DMS153 treated with DMSO at 0.1 percent for 48 hours (cell line): Measurements from ENCODE around the gene MCTP2.

Experiments used
- DNase-seq: peaks from one replicate; lab custom pipeline; 2025; ENCODE audit not compliant: unreplicated experiment; lab: John Stamatoyannopoulos, UW

Gene MCTP2

GRCh38 chr15:94352636-94353487, 121.5 kb downstream of the MCTP2 start:
- no peak for DNase-seq

GRCh38 chr15:94353488-94353820, 122.1 kb downstream of the MCTP2 start:
- DNase-seq = no peak

GRCh38 chr15:94354655-94355054, 123.3 kb downstream of the MCTP2 start:
- DNase-seq = no peak

GRCh38 chr15:94359716-94360115, 128.4 kb downstream of the MCTP2 start:
- no peak for DNase-seq

- DNase-seq = no peak
Measured at GRCh38 chr15:94360251-94360685, 128.9 kb downstream of the MCTP2 start.

- DNase-seq = no peak
Measured at GRCh38 chr15:94362385-94363092, 131.2 kb downstream of the MCTP2 start.

- DNase-seq = no peak
Measured at GRCh38 chr15:94363382-94363781, 132.0 kb downstream of the MCTP2 start.

- DNase-seq = no peak
Measured at GRCh38 chr15:94366781-94367180, 135.4 kb downstream of the MCTP2 start.

GRCh38 chr15:94367726-94368535, 136.6 kb downstream of the MCTP2 start:
- no peak for DNase-seq

GRCh38 chr15:94370206-94370935, 139.0 kb downstream of the MCTP2 start:
- DNase-seq = no peak

GRCh38 chr15:94370936-94371285, 139.6 kb downstream of the MCTP2 start:
- no peak for DNase-seq

- no peak for DNase-seq
Measured at GRCh38 chr15:94372821-94373220, 141.5 kb downstream of the MCTP2 start.

GRCh38 chr15:94375997-94376396, 144.6 kb downstream of the MCTP2 start:
- DNase-seq = no peak

- no peak for DNase-seq
Measured at GRCh38 chr15:94379986-94380385, 148.6 kb downstream of the MCTP2 start.

GRCh38 chr15:94380798-94381197, 149.4 kb downstream of the MCTP2 start:
- no peak for DNase-seq

- DNase-seq = no peak
Measured at GRCh38 chr15:94381384-94381783, 150.0 kb downstream of the MCTP2 start.

GRCh38 chr15:94383041-94383440, 151.7 kb downstream of the MCTP2 start:
- no peak for DNase-seq

- no peak for DNase-seq
Measured at GRCh38 chr15:94383706-94384105, 152.3 kb downstream of the MCTP2 start.

GRCh38 chr15:94385441-94385840, 154.1 kb downstream of the MCTP2 start:
- no peak for DNase-seq

GRCh38 chr15:94386351-94386750, 155.0 kb downstream of the MCTP2 start:
- no peak for DNase-seq

- DNase-seq = no peak
Measured at GRCh38 chr15:94387442-94387841, 156.1 kb downstream of the MCTP2 start.
